ENCODE data around the gene ABHD1. TPM values are rescaled to one million over a fixed set of nuclear protein-coding genes. Genes with fewer than 3 reads are reported as not detected.

ABHD1 gene
- polyA plus RNA-seq, 5 donors, result 0.61 to 2.2 (median 1.0) TPM

DNA sequence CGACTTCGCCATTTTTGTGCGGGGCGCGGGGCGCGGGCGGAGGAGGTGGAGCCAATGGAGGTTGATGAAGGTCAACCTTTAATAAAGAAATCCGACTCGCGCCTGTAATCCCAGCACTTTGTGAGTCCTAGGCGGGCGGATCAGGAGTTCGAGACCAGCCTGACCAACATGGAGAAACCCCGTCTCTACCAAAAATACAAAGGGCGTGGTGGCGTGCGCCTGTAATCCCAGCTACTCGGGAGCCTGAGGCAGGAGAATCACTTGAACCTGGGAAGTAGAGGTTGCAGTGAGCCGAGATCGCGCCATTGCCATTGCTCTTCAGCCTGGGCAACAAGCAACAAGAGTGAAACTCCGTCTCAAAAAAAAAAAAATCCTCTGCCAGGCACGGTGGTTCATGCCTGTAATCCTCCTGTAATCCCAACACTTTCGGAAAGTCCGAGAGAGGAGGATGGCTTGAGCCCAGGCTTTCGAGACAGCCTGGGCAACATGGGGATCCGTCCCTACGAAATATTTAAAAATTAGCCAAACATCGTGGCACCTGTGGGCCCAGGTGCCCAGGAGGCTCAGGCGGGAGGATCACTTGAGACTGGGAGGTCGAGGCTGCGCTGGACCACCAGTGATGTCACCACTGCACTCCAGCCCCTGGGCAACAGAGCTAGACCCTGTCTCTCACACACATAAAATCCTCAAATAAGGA, 11.3 kb downstream of the ABHD1 start:
- no peak for DNase-seq

DNA sequence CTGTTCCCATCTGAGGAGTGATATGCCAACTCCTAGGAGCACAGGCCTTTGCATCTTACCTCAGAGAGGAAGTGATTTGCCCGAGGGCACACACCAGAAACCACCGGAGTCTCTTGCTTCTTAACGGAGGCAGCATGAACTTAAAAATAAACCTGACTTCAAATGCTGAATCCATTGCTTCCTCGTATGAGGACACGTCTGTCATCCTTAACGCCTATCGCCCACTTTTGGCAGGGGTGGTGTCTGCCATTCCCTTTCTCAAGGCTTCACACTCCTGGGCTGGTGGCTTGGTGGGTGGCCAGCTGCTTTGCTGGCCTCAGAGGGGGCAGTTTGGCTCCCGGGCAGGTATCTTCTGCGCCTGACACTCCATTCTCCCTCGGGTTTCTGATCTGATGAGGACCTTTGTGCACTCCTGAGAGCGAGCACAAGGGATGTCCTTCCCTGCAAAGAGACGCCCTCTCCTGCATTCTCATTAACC, 11.9 kb downstream of the ABHD1 start:
- no peak for DNase-seq

DNA sequence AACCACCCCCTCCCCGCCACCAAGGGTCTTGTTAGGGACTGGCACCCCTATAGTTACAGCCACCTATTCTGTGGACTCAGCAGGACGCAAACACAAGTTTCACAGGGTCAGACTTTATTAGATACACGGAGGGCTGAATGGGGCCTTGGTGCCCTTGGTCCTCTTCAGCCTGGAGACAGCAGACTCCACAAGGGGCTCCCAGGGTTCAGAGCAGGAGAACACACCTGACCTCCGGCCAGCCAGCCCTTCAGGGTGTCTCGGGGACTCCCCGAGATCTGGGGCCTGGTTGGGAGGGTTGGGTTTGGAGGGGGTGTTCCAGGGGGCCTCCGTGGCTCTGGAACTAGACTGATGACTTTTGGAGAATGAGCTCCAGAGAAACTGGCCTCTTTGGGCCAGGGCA, 13.1 kb downstream of the ABHD1 start:
- DNase-seq, result no peak

DNA sequence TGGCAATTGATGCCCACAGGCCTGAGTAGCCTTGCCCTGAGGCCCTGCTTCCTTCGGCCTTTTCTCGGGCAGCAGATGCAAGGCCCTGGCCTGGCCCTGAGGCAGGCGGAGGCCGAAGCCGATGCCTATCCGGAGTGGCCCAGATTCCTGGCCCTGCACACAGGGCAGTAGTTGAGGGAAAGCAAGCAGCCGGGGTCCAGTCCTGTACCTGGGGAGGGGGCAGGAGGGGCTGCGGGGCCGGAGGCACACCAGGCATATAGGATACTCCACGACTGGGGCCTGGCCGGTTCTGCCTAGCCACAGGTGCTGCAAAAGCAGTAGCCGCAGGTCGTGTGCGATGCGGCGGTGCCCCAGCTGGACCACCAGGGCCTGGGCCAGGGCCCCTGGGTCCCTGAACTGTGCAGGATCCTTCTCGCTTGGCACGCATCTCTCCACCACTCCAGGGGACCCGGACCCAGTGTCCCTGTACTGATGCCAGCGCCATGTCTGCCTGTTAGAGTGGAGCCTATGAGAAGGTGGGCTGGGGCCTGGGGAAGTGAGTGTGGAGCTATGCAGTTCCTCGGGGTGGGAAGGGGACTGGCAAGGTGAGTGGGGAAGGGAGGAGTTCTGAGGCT, 13.8 kb downstream of the ABHD1 start:
- no peak for DNase-seq

DNA sequence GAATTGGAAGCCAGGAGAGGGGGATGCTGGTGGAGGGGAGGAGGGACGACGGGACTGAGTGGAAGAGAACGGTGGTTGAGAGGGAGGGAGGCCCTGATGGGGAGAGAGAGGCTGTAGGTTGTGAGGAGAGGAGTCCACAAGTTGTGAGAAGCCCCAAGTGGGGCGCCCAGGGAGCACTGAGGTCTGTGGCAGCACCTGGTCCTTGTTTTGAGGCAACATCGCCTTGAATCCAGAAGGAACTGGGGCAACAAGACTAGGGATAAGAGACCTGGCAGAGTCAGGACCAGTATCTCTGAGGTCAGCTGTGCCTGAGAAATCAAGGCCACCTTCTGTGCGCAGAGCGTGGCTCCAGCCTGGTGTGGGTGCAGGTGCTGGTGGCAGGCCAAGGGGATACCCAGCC, 14.5 kb downstream of the ABHD1 start:
- no peak for DNase-seq

DNA sequence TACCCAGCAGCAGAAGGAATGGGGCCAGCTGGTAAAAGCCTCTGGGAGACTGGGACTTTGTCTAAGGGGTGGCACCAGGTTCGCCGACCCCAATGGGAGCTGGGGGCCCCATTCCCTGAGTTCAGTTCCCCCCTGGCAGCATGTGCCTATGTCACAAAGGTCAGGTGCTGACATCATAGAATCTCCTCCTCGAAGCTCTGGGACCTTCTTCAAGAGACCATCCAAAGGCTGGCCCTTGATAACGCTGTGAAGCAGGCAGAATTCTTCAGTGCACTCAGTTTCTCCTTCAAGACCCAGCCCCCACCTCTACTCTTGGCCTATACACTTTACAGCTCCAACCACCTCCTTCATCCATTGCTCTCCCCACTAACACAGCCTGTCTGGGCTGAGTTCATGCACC, 15.7 kb downstream of the ABHD1 start, which contains the start of gene PRR30:
Gene PRR30 (minus strand): TSS at position 101 of the 400 bp plus-strand sequence. CDS start 1,081 bp downstream, outside the sequence.
- DNase-seq, result no peak

DNA sequence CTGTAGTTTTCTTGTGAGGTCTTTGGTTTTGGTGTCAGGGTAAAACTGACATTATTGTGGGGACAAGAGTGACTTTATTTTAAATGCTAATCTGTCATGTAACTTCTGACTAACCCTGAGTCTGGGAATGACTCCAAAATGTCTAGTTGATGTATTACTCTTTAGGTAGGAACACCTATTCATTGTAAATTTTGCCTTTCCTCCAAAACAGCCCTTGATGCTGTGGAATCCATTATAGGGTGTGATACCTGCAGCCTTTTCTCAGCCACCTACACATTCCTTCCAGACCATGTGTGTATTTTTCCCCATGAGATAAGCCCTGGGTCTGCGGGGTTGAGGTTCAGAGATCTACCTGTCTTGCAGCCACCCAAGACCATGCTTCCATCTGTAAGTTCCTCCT, 19.7 kb downstream of the ABHD1 start:
- DNase-seq, result no peak

DNA sequence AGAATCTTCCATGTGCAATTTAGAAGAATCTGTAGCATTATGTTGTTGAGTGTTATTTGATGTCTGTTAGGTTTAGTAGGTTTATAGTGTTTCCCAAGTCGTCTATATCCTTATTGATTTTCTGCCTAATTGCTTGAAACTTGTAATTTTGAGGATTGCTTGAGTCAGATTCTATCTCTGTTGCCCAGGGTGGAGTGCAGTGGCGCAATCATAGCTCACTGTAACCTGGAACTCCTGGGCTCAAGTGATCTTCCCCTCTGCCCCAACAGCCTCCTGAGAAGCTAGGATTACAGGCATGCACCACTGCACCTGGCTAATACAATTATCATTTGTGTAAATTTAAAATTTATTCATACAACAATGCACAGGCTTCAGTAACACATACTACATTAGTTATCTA, 22.1 kb downstream of the ABHD1 start:
- DNase-seq, result no peak

DNA sequence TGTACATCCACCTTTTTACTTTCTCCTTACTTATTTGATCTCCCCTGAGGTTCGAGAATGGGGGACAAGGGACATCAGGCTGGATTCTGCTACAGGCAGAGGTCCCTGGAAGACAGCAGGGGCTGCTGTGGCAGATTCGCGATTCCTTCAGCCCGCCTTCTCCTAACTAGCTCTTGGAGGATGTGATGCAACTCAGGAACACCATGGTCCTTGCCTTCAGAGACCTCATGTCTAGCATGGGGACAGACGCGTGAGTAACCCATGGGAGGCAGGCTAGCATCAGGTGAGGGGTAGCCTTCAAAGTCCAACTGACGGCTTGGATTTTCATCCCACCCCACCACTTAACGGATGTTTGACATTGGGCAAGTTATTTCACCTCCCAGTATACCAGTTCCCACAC, 24.3 kb downstream of the ABHD1 start:
- no peak for DNase-seq

DNA sequence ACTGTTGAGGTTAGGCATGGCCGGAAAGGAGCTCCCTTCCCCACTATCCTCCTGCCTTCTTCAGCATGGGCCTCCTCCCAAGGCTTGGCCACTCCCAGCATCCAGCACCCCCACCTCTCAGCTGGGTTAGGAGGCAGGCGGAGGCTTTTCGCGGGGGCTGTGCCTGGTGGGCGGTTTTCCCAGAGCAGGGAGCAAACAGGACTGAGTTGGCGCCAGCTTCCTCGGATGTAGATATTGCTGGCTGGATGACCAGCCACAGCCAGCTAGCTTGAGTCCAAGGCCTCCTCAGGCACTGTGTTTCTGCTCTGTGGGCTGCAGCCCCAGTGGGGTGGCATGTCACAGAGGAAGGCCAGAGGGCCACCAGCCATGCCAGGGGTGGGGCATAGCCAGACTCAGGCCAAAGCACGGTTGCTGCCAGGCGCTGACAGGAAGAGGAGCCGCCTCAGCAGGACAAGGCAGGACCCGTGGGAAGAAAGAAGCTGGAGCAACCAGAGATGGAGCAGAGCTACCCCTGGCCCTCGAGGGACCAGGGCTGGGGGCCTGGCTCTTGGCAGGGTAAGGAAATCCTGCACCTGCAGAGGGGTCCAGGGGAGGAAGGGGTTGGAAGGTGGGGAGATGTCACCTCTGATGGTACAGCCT, 25.3 kb downstream of the ABHD1 start, which contains the start of gene TCF23:
Gene TCF23 (plus strand): TSS at position 204 of the 639 bp plus-strand sequence. CDS start 130 bp downstream, at position 334.
- DNase-seq, result no peak

DNA sequence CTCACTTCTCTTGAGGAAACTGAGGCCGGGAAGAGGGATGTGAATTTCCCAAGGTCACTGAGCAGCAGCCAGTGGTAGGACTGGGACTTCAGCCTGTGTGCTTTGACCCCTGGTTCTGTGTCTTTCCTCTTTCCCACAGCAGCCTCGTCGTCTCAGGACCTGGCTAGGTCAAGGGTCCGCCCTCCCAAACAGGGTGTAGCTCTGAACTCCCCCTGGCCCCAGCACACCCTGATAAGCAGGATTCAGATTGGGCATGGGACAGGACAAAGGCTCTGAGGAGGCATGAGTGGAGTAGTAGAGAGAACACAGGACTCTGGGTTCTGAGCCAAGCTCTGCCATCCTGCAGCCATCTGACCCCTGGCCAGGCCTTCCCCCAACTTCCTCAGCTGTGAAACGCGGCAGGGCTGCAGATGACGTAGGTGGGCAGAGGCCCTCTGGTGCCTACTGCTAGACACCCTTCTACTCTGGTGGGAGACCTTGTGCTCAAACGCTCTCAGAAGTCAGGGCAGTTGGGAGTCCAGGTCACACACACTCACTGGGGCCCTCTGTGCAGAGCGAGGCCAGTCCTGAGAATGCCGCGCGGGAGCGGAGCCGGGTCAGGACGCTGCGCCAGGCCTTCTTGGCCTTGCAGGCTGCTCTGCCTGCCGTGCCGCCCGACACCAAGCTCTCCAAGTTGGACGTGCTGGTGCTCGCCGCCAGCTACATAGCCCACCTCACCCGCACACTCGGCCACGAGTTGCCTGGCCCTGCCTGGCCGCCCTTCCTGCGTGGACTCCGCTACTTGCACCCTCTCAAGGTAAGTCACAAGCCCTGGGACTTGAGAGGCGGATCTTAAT, 26.2 kb downstream of the ABHD1 start:
- DNase-seq, result no peak

DNA sequence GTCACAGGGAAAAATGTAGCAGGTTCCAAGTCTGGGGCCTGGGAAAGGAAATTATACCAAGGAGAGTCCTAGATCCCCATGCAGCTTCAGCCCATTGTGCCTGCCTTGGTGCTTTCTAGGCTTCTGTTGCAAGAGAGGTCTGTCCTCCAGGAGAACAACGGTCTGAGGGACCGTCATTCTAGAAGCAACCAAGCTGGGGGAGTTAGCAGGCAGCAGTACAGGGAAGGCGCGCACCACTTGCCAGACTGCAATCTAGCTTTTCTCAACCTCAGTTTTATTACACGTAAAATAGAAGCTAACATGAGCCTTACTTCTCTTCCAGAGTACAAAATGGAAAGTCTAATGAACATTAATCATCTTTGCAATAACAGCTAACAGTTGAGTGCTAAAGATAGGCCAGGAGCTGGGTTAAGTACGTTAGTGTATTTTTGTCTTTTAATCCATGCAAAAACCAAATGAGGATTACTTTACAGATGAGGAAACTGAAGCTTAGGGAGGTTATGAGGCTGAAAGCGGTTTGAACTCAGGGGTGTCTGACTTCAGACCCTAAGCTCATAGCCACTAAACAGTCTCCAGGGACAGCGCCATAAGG, 27.1 kb downstream of the ABHD1 start:
- DNase-seq, result no peak

DNA sequence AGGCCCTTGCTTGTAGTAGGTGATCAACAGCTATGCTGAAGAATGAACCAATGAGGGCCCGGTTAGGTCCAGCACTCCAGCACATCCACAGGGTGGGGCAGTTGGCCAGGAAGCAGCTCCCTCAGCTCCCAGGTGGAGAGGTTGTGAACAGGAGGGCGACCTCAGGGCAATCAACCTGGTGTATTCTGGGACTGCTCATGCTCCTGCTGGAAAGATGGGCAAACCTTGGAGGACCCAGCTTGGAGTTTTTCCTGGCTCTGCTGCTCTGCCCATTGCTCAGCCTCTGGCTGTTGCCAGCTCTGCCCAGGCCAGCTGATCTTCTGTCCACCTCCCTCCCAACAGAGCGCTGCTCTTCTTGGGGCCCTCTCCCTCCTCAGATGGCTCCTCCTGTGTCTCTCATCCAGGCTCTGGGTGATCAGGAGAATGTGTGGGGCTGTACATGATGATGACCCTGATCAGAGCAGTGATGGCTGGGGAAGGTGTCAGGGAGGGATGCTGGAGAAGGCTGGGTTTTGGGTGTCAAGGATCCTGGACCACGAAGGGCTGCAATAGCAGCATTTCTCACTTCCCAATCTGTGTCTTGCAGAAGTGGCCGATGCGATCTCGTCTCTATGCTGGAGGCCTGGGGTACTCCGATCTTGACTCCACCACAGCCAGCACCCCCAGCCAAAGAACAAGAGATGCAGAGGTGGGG, 28.6 kb downstream of the ABHD1 start:
- DNase-seq, result no peak

DNA sequence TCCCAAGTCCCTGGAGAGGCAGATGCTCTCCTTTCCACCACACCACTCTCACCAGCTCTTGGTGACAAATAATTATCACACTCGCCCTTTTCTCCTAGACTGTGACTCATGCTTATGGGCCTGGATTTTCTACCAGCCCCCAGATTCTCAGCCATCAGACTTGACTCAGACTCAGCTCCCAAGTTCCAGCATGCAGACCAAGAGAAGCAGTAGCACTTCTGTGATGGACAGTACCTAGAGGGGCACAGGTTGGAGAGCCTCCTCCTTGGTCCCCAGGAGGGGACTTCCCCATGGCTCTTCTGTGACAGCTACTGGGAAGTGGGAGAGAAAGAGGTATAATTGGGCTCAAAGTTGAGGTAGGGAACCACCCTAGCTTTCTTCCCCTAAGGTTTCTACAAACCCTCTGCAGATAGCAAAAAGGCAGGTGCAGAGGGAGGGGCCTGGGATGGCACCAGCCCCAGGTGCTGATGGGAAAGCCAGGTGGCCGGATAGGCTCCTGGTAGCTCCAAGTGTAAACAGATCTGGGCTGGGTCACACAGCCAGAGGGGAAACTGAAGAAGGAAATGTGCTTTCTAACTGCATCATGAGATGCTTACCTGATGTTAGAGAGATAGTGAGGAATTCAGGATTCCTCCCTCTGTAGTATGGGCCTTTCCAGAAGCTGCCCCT, 29.3 kb downstream of the ABHD1 start:
- no peak for DNase-seq

DNA sequence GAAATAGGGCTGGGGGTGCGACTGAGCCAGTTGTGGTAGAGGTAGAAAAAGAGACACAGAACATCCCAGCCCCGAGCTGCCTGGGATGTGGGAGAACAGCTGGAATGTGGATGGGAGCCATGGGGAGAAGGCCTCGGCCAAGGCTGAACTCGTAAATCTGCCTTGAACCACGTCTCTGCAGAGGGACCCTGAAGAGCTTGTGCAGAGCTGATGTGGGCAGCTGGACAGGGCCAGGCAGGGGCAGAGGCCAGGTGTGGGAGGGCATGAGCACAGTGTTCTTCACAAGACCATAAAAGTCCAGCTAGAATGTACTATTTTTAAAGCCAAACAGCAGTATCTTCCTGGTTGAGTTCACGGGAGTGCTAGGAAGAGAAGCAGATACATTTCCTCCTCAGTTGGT, 30.9 kb downstream of the ABHD1 start:
- no peak for DNase-seq

DNA sequence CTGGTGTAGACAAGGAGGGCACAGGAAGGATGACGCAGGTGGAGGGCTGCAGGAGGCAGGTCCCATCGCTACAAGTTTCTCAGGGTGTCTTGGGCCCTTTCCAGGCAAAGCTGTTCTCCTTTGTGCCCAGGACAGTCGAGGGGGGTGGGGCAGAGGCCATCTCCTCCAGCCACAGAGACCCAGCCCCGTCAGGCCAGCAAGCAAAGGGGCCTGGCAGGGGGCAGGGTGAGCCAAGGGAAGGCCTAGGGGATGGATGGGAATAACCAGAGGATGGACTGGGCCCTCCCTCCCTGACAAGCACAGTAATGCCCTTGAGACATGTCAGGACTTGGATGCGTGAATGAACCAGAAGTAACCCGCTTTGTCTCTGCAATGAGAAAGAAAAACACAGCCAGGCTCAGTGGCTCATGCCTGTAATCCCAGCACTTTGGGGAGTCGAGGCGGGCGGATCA, 31.5 kb downstream of the ABHD1 start:
- no peak for DNase-seq

DNA sequence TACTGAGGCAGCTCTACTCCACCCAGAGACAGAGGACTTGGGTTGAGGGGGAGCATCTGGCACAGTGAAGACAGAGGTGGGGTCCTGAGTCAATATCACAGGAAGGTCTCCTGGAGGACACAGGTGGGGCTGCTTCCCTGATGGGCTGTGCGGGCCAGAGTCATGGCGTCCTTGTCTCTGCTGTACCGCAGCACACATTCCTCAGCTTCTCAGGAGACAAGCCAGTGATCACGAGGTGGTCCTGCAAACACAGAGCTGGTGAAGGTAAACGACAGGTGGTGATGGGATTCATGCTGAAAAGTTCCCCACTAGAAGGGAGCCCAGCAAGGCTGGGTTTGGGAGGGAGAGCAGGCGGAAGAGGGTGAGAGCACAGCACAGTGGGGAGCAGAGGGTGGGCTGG, 34.9 kb downstream of the ABHD1 start:
- no peak for DNase-seq

DNA sequence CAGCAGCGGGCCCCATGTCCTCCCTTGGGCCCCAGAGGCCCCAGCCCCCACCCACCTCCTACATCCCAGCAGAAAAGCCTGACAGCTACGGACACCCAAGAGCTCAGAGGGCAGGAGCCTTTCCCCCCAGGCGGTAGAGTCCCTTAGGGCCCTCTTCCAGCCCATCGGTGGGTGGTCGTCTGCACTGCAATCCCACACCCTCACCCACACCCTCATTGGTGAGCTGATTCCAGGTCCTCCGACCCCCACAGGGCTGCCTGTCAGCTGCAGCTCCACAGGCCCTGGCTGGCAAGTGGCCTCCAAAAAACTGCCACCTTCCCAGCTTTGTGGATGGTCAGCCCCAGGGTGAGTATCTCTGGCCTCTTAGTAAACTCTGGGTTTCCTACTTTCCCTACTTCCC, 35.7 kb downstream of the ABHD1 start:
- no peak for DNase-seq

DNA sequence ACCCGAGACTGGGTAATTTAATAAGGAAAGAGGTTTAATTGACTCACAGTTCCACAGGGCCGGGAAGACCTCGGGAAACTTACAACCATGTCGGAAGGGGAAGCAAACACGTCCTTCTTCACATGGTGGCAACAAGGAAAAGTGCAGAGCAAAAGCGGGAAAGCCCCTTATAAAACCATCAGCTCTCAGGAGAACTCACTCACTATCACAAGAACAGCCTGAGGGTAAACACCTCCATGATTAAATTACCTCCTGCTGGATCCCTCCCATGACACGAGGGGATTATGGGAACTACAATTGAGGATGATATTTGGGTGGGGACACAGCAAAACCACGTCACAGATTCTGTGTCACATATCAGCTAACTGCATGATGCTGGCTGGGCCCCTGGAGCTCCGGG, 36.6 kb downstream of the ABHD1 start:
- no peak for DNase-seq

All from right lung (tissue), 5 donors.